ENCODE measurements around the gene CAD. TPM values are rescaled to one million over a fixed set of nuclear protein-coding genes. Genes with fewer than 3 reads are reported as not detected.

CAD gene
- total RNA-seq, 1 donor from 2014 or later = 25.0 TPM

GRCh38 chr2:27255187-27255586 lies 38.0 kb downstream of the CAD start:
- TF ChIP-seq POLR2A (IDR thresholded peaks at IDR 0.05) (no peak), POLR2AphosphoS5 (IDR thresholded peaks at IDR 0.05; ENCODE audit: insufficient read depth in 1 of 2, low read depth in 1 of 2) (no peak), CTCF (IDR thresholded peaks at IDR 0.05) (no peak)
- no peak overlapping the region for H3K27ac ChIP-seq
- no peak overlapping the region for H3K4me3 ChIP-seq
- no peaks in the 10 kb centered on the region for H3K27me3 ChIP-seq
- H3K36me3 ChIP-seq = no peaks in the 10 kb centered on the region
- no peak for DNase-seq (ENCODE audit: extremely low spot score in 2 of 2)
- H3K9me3 ChIP-seq = no peaks in the 10 kb centered on the region
- intact Hi-C loops (cut with DNase I) = no loop called here
- no peaks in the 10 kb centered on the region for H3K4me1 ChIP-seq

- no peak for TF ChIP-seq POLR2AphosphoS5 (IDR thresholded peaks at IDR 0.05; ENCODE audit: insufficient read depth in 1 of 2, low read depth in 1 of 2)
- TF ChIP-seq POLR2A (IDR thresholded peaks at IDR 0.05) = no peak
- no peak for TF ChIP-seq CTCF (IDR thresholded peaks at IDR 0.05)
- Histone ChIP-seq H3K4me1 (no peaks in the 10 kb centered on the region), H3K9me3 (no peaks in the 10 kb centered on the region), H3K27me3 (no peaks in the 10 kb centered on the region), H3K36me3 (no peaks in the 10 kb centered on the region), H3K27ac (no peak overlapping the region), H3K4me3 (no peak overlapping the region)
- intact Hi-C loops (cut with DNase I) = no loop called here
- DNase-seq (ENCODE audit: extremely low spot score in 2 of 2) = no peak
These were observed 38.5 kb downstream of the CAD start for GRCh38 chr2:27255660-27256059.

GRCh38 chr2:27256855-27257454 lies 39.8 kb downstream of the CAD start:
- H3K9me3 ChIP-seq = no peaks in the 10 kb centered on the region
- H3K27ac ChIP-seq = no peak overlapping the region
- TF ChIP-seq POLR2A (IDR thresholded peaks at IDR 0.05) (no peak), POLR2AphosphoS5 (IDR thresholded peaks at IDR 0.05; ENCODE audit: insufficient read depth in 1 of 2, low read depth in 1 of 2) (no peak), CTCF (IDR thresholded peaks at IDR 0.05) (no peak)
- no peaks in the 10 kb centered on the region for H3K36me3 ChIP-seq
- no peaks in the 10 kb centered on the region for H3K4me1 ChIP-seq
- intact Hi-C loops (cut with DNase I) = no loop called here
- peaks cover 6% of the 10 kb centered on the region for H3K27me3 ChIP-seq
- H3K4me3 ChIP-seq = no peak overlapping the region
- no peak for DNase-seq (ENCODE audit: extremely low spot score in 2 of 2)

GRCh38 chr2:27258051-27258450 lies 40.9 kb downstream of the CAD start:
- Histone ChIP-seq H3K4me1 (peaks cover 9% of the 10 kb centered on the region), H3K27me3 (peaks cover 12% of the 10 kb centered on the region), H3K36me3 (no peaks in the 10 kb centered on the region), H3K4me3 (no peak overlapping the region), H3K9me3 (no peaks in the 10 kb centered on the region), H3K27ac (no peak overlapping the region)
- intact Hi-C loops (cut with DNase I) = no loop called here
- no peak for TF ChIP-seq POLR2A (IDR thresholded peaks at IDR 0.05)
- TF ChIP-seq CTCF (IDR thresholded peaks at IDR 0.05) = no peak
- no peak for TF ChIP-seq POLR2AphosphoS5 (IDR thresholded peaks at IDR 0.05; ENCODE audit: insufficient read depth in 1 of 2, low read depth in 1 of 2)
- no peak for DNase-seq (ENCODE audit: extremely low spot score in 2 of 2)

- Histone ChIP-seq H3K4me1 (peaks cover 31% of the 10 kb centered on the region), H3K27ac (no peak overlapping the region), H3K27me3 (peaks cover 30% of the 10 kb centered on the region), H3K9me3 (no peaks in the 10 kb centered on the region), H3K36me3 (no peaks in the 10 kb centered on the region), H3K4me3 (no peak overlapping the region)
- intact Hi-C loops (cut with DNase I) = no loop called here
- TF ChIP-seq POLR2AphosphoS5 (IDR thresholded peaks at IDR 0.05; ENCODE audit: insufficient read depth in 1 of 2, low read depth in 1 of 2) (no peak), CTCF (IDR thresholded peaks at IDR 0.05) (no peak), POLR2A (IDR thresholded peaks at IDR 0.05) (no peak)
- no peak for DNase-seq (ENCODE audit: extremely low spot score in 2 of 2)
These were observed 44.2 kb downstream of the CAD start for GRCh38 chr2:27261241-27261925.
